Activated naive CD8-positive, alpha-beta T cell treated with anti-CD3 and anti-CD28 coated beads for 36 hours (primary cell): ENCODE data around the gene PRKN. TPM values are rescaled to one million over a fixed set of nuclear protein-coding genes. Genes with fewer than 3 reads are reported as not detected.
"Not testable (repeated sequence)": the region's sequence is repeated elsewhere in the genome, so short reads cannot be mapped to it uniquely, and the experiment has no call there.

Experiments used
- DNase-seq: peaks from one replicate; pipeline ENCODE4 v3.0.0; 2021
- H3K27ac Mint-ChIP-seq: one replicate; pipeline ENCODE4 v1.8.0; 2022; ENCODE audit warnings: mild to moderate bottlenecking, moderate library complexity, mixed read lengths
- H3K27me3 Mint-ChIP-seq: one replicate; pipeline ENCODE4 v1.8.0; 2022; ENCODE audit warnings: mild to moderate bottlenecking, mixed read lengths
- H3K36me3 Mint-ChIP-seq: one replicate; pipeline ENCODE4 v1.8.0; 2021; ENCODE audit warnings: mild to moderate bottlenecking, mixed read lengths
- H3K4me1 Mint-ChIP-seq: one replicate; pipeline ENCODE4 v1.8.0; 2021; ENCODE audit warnings: mixed read lengths
- H3K4me3 Mint-ChIP-seq: one replicate; pipeline ENCODE4 v1.8.0; 2022; ENCODE audit warnings: mild to moderate bottlenecking, moderate library complexity, mixed read lengths
- H3K9me3 Mint-ChIP-seq: one replicate; pipeline ENCODE4 v1.8.0; 2022; ENCODE audit warnings: mixed read lengths
- total RNA-seq, 2 experiments: library from RNA; stranded (reverse); gene quantifications; one replicate each; pipeline ENCODE4 v1.2.3, GENCODE V29; 2021

Gene PRKN
- total RNA-seq, 2 experiments from 2014 or later, result 0.26 to 0.52 TPM

DNA sequence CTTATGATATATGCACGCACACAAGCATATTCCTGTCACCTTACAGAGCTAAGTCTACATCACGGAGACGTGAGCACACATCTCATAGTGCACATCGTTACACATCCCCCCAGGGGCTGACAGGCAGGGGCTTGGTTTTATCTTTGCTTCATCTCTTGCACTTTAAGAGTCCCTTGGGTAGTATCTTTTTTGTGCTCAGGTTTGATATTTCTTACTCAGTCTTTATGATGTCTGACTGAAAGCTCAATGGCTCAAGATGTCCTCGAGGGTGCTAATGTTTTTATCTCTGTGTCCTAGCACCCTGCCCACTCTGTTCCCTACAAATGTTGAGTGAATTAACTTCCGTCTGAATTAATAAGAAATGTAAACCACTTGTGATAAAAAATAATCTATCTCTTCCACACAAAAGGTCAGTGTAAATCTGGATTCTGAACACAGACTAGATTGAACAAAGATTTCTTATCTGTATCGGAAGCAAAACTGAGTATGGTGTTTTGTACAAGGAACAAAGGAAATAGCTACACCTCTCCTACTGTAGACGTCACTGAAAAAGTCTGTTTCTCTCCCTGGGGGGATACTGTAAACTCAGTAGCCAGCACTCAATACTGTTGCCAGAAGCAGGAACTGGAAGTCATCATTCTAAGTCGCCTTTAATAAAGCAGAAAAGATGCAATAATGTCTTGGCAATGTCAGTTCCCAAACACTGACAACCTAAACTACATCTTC lies 195.1 kb downstream of the PRKN start:
- Mint-ChIP-seq H3K4me1 (no peaks in the 10 kb centered on the region), H3K27ac (no peak overlapping the region), H3K36me3 (no peaks in the 10 kb centered on the region), H3K9me3 (no peaks in the 10 kb centered on the region), H3K4me3 (no peak overlapping the region), H3K27me3 (no peaks in the 10 kb centered on the region)
- no peak for DNase-seq

DNA sequence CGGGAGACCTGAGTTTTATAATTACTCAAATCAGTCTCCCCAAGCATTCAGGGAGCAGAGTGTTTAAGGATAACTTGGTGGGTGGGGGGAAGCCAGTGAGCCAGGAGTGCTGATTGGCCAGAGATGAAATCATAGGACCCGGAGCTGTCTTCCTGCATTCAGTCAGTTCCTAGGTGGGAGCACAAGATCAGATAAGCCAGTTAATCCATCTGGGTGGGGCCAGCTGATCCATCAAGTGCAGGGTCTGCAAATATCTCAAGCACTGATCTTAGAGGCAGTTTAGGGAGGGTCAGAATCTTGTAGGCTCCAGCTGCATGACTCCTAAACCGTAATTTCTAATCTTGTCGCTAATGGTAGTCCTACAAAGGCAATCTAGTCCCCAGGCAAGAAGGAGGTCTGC lies 196.2 kb downstream of the PRKN start:
- H3K27me3 Mint-ChIP-seq, H3K9me3 Mint-ChIP-seq, H3K27ac Mint-ChIP-seq, H3K4me3 Mint-ChIP-seq, DNase-seq, H3K4me1 Mint-ChIP-seq, H3K36me3 Mint-ChIP-seq: not testable (repeated sequence)

DNA sequence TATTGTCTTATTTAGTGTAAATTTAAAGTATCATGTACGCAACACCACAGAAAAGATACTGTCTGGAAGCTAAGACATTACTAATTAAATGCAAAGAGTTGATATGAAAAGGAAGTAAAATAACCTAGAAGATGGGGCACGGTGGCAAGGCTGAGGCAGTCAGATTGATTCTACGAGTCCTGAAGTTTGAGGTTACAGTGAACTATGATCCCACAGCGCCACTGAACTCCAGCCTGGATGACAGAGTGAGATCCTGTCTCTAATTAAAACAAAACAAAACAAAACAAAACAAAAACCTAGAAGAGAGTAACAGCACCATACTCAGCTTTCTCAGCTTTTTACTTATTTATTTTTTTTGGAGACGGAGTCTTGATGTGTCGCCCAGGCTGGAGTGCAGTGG lies 199.0 kb downstream of the PRKN start:
- Mint-ChIP-seq H3K36me3 (peaks cover 2% of the 10 kb centered on the region), H3K27ac (no peak overlapping the region)

DNA sequence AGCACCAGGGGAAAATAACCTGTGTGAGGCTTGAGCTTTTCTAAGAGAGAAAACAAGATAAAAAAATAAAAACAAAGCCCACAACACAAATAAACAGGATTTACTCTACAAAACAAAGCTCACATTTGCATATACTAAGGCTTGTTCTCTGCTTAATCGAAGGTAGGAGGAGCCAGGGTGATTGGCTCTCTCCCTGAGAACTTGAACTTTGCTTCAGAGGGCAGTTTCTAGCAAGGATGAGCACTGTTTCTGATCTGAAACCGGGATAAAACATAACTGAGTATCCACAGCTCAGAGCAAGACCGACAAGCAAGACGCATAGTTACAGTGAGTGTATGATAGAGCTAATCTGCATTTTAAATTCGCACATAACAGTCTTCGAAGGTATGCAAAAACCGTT lies 200.6 kb downstream of the PRKN start:
- no peak for DNase-seq
- Mint-ChIP-seq H3K27ac (no peak overlapping the region), H3K4me3 (no peak overlapping the region), H3K27me3 (no peaks in the 10 kb centered on the region), H3K36me3 (peaks cover 2% of the 10 kb centered on the region), H3K9me3 (no peaks in the 10 kb centered on the region), H3K4me1 (no peaks in the 10 kb centered on the region)

More for the DNA sequence above, 199.0 kb downstream of the PRKN start:
- H3K9me3 Mint-ChIP-seq, result no peaks in the 10 kb centered on the region
- H3K27me3 Mint-ChIP-seq, result no peaks in the 10 kb centered on the region
- DNase-seq, result no peak
- H3K4me1 Mint-ChIP-seq, result no peaks in the 10 kb centered on the region
- H3K4me3 Mint-ChIP-seq, result no peak overlapping the region

DNA sequence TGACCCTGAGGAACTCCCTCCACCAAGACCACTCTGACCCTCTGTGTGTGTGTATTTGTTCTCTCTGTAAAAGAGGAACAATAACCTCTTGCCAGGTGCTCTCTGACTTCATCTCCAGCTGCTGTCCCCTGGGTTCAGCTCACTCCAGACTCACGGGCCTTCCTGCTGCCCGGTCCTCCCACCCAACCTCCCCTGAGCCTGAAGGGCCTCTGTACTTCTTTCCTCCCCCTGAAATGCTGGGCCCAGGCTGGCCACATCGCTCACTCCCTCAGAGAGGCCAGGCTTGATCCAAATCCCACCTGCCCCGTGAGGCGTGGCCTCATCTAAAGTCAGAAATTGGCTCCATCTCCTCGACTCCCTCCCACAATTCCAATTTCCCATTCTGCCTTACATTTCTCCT lies 202.4 kb downstream of the PRKN start:
- Mint-ChIP-seq H3K4me1 (no peaks in the 10 kb centered on the region), H3K4me3 (no peak overlapping the region), H3K27ac (no peak overlapping the region), H3K36me3 (peaks cover 2% of the 10 kb centered on the region), H3K9me3 (no peaks in the 10 kb centered on the region), H3K27me3 (no peaks in the 10 kb centered on the region)
- DNase-seq, result no peak

DNA sequence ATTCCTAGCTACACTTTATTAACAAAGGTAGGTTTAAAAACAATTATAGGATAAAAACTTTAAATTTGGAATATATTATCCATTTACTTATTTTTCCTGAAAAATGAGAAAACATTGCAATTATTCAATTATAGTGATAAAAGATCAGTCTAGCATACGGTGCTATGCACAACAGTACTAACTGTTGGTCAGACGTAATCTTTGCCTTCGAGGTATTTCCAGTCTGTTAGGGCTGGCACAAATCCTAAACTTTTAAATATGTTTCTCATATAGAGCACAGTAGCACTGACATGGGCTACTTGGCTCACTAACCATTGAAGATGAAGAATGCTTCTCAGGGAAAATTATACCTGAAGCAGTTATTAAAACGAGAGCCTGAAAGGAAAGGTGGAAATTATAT lies 214.8 kb downstream of the PRKN start:
- Mint-ChIP-seq H3K27ac (no peak overlapping the region), H3K9me3 (peaks cover 2% of the 10 kb centered on the region), H3K4me3 (no peak overlapping the region), H3K36me3 (peaks cover 2% of the 10 kb centered on the region), H3K27me3 (no peaks in the 10 kb centered on the region), H3K4me1 (no peaks in the 10 kb centered on the region)
- DNase-seq, result no peak

DNA sequence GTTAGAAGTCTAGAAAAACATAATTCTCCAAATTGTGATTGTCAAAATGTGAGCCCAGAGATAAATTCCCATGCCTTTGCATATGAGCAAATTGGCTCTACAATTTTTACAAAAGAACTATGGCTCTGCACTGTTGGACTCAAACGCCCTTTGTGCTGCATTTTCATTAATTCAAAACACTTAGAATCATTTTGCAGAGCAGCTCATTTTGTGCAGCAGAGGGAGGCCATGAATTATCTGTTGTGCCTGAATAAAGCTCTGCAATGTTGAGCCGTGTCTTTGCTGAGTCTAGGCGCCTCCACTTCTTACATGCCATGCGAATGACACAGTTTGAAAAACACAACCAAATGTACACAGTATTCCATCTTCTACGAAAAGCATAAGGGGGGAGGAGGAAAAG lies 230.2 kb downstream of the PRKN start:
- no peak for DNase-seq
- no peaks in the 10 kb centered on the region for H3K36me3 Mint-ChIP-seq
- no peaks in the 10 kb centered on the region for H3K27me3 Mint-ChIP-seq
- peaks cover 1% of the 10 kb centered on the region for H3K9me3 Mint-ChIP-seq
- H3K4me3 Mint-ChIP-seq, result no peak overlapping the region
- H3K27ac Mint-ChIP-seq, result no peak overlapping the region
- no peaks in the 10 kb centered on the region for H3K4me1 Mint-ChIP-seq

DNA sequence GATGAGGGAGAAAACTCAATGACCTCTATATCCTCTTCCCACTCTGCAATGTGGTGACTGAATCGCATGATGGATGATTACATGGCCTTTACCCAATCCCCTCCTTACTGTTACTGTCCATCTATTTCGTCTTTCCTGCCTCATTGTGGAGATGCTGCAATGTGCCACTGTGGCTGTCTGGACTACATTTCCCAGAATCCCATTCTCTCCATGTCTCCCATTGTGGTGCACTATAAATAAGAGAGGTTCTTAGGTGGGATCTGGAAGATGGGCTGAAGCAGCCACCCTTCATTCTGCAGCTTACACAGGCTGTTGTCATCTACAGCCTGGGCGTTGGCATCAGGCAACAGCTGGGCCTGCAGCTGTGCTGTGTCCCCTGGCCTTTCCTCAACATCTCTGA lies 233.6 kb downstream of the PRKN start:
- H3K9me3 Mint-ChIP-seq, result peaks cover 1% of the 10 kb centered on the region
- no peak overlapping the region for H3K27ac Mint-ChIP-seq

DNA sequence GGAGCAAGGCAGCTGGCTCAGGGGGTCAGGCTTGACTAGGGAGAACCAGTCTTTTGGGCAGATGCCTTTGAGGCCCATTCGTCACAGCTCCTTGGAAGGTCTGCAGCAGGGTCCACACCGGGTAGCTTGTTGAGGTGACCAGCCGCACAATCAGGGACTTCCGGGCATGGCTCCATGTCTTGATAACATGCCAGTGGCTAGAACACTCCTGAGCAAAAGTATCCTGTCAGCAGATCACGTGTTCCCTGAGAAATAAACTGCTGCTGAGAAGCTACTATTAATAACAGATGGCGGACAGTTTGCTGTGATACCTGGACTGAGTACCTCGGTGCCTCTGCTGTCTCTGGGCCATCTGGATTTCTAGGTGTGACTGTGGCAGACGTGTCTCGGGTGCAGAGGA lies 235.9 kb downstream of the PRKN start:
- Mint-ChIP-seq H3K9me3 (no peaks in the 10 kb centered on the region), H3K4me1 (no peaks in the 10 kb centered on the region), H3K27me3 (no peaks in the 10 kb centered on the region), H3K27ac (no peak overlapping the region), H3K4me3 (no peak overlapping the region), H3K36me3 (no peaks in the 10 kb centered on the region)
- DNase-seq, result no peak

More for the DNA sequence above, 233.6 kb downstream of the PRKN start:
- Mint-ChIP-seq H3K4me3 (no peak overlapping the region), H3K4me1 (no peaks in the 10 kb centered on the region), H3K36me3 (no peaks in the 10 kb centered on the region), H3K27me3 (no peaks in the 10 kb centered on the region)
- no peak for DNase-seq

DNA sequence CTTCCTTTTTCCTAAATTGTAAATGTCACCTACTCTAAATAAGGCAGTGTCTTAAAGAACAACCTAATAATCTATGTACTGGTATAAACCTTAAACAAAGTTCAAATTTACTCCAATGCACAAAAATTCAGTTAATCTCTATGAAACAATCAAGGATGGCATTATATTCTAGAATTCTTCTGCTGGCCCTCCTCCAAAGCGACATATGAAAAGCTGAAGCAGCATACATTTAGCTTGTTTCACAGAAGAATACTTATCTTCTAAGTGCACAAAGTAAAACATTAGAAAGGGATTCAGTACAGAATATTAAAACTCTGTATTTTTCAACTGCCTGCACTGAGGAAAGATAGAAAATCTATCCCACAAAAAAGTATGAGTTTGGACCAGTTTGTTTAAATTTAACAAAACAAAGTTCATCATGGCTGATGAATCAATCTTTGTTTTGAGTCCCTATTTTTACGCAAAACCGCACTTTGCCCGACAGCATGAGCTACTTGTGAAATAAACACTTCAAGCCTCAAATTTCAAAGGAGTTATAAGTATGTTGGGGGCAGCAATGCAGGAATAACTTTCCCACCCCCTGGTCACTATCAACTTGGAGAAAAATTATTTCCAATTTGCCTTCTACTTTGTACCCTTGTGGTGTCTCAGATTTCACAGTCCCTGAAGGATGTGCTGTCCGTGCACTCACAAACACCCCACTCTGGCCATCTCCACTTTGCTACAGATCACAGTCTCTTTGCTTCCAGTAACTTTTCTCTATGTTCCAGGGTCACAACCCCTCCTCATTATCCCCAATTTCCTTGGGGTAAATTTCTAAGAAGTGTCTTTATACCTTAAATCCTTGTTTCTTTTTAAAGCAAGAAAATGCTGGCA lies 238.2 kb downstream of the PRKN start:
- H3K27me3 Mint-ChIP-seq, result no peaks in the 10 kb centered on the region
- H3K36me3 Mint-ChIP-seq, result no peaks in the 10 kb centered on the region
- no peak for DNase-seq
- H3K27ac Mint-ChIP-seq, result no peak overlapping the region
- H3K4me3 Mint-ChIP-seq, result no peak overlapping the region
- no peaks in the 10 kb centered on the region for H3K9me3 Mint-ChIP-seq
- H3K4me1 Mint-ChIP-seq, result no peaks in the 10 kb centered on the region

DNA sequence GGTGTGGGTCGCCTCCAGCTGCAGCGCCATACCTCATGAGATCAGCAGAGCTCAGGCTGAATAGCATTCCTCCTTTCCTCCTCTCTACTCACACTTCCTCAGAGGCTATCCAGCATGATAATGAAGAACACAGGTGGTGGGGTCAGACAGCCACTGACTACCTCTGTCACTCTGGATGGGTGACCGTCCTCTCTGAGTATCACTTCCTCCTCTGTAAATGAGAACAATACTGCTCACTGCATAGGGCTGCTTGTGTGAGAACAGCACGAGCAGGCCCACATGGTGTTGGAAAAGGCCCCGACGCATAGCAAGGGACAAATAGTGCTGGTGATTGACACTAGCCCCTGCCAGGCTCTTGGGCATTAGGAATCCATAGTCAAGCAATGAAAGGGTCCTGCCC lies 239.1 kb downstream of the PRKN start:
- H3K27me3 Mint-ChIP-seq, result no peaks in the 10 kb centered on the region
- DNase-seq, result no peak
- peaks cover 1% of the 10 kb centered on the region for H3K36me3 Mint-ChIP-seq
- H3K27ac Mint-ChIP-seq, result no peak overlapping the region
- no peak overlapping the region for H3K4me3 Mint-ChIP-seq
- H3K4me1 Mint-ChIP-seq, result no peaks in the 10 kb centered on the region
- no peaks in the 10 kb centered on the region for H3K9me3 Mint-ChIP-seq

DNA sequence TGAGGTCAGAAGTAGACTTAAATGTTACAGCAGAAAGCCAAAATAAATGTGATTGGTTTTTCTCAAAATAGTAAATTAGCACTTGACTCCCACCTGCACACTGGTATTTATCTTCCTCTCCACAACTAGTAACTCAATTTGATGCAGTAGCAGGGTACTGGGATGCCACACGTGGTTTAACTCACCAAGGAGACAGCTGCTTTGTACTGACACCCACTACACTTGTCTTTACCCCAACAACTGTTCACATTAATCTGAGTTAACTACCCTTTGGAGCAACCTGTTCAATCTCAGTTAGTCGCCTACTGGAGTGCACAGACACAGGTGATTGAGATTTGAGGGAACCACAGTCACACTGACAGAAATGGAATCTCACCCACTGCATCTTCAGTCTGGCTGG lies 242.1 kb downstream of the PRKN start:
- no peaks in the 10 kb centered on the region for H3K9me3 Mint-ChIP-seq
- no peak for DNase-seq
- peaks cover 1% of the 10 kb centered on the region for H3K36me3 Mint-ChIP-seq
- no peaks in the 10 kb centered on the region for H3K27me3 Mint-ChIP-seq
- no peak overlapping the region for H3K4me3 Mint-ChIP-seq
- no peaks in the 10 kb centered on the region for H3K4me1 Mint-ChIP-seq
- no peak overlapping the region for H3K27ac Mint-ChIP-seq

DNA sequence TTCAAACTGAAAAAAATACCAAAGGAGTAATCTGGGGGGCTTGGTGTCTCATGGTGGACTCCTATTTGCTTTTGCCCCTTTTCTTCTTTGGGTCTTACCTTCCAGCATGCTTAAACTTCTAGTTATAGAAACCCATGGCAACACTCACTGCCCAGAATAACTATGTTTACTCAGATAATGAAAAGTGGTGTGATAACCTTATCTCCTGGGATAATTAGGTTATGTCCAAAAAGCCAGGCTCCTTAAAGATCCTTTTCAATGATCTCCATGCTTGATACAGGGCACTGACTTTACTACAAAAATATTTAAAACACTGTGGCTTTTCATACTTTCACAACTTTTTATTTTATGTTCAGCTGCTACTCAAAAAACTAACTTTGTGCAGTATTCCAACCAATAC lies 245.6 kb downstream of the PRKN start:
- peaks cover 1% of the 10 kb centered on the region for H3K9me3 Mint-ChIP-seq
- DNase-seq, result no peak
- no peak overlapping the region for H3K4me3 Mint-ChIP-seq
- H3K27me3 Mint-ChIP-seq, result no peaks in the 10 kb centered on the region
- H3K27ac Mint-ChIP-seq, result no peak overlapping the region
- H3K4me1 Mint-ChIP-seq, result no peaks in the 10 kb centered on the region
- H3K36me3 Mint-ChIP-seq, result peaks cover 1% of the 10 kb centered on the region

DNA sequence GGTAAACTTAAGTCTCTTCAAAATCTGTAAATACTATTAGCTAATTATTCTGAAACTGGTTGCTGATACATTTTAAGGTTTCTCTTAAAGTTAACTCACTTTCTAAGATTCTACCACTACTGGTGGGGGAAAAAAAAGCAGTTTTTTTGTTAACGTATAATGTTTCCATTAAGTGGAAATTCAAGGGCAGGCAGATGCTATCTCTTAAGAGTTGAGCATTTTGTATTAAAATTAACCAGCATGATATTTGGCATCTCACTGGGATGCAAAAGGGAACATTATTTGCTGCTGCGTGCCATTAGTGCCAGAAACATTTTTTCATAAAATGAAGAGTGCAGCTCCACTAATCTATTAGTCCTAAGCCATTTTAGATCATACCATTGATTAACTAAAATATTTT lies 246.2 kb downstream of the PRKN start:
- Mint-ChIP-seq H3K4me3 (no peak overlapping the region), H3K27me3 (no peaks in the 10 kb centered on the region), H3K27ac (no peak overlapping the region), H3K36me3 (peaks cover 5% of the 10 kb centered on the region), H3K9me3 (peaks cover 1% of the 10 kb centered on the region), H3K4me1 (no peaks in the 10 kb centered on the region)
- DNase-seq, result no peak

DNA sequence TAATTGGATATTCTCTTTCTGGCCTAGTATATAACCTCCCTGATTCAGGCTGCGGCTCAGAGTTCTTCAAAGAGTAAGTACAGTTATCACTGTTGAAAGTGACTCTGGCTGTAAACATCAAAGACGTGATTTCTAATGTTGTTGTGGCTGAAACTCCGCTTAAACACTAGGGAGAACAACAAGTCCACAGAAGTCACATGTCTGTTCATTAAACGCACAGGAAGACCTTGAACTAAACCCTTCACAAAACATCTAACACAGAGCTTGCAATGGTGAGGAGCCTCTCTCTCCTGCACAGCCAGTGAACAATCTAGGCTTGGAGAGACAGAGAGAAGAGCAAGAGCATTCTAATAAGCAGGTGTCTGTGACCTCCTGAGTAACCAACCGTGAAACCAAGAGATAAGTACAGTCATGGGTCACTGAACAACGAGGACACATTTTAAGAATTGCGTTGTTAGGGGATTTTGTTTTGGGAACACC lies 249.3 kb downstream of the PRKN start:
- Mint-ChIP-seq H3K27ac (no peak overlapping the region), H3K4me3 (no peak overlapping the region), H3K36me3 (peaks cover 6% of the 10 kb centered on the region), H3K27me3 (no peaks in the 10 kb centered on the region), H3K9me3 (peaks cover 3% of the 10 kb centered on the region), H3K4me1 (no peaks in the 10 kb centered on the region)
- DNase-seq, result no peak

DNA sequence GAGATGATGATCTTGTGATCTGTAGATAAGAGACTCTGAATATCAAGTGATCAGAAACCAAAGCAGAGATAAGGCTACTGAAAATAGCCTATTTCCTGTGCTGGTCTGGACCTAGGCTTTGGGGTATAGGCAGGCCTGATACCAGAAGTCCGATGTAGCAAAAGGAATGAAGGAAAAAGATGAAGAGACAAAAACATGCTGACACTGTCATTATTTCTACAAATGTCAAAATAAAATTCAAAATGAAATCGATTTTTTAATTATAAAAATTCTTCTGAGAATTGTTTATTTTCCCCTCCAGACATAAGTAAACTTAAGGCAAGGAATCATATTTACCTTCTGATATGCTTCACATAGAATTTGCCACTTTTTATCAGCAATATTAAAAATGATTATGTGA lies 252.8 kb downstream of the PRKN start:
- Mint-ChIP-seq H3K4me3 (no peak overlapping the region), H3K36me3 (peaks cover 6% of the 10 kb centered on the region), H3K27me3 (no peaks in the 10 kb centered on the region), H3K9me3 (peaks cover 2% of the 10 kb centered on the region), H3K27ac (no peak overlapping the region), H3K4me1 (no peaks in the 10 kb centered on the region)
- no peak for DNase-seq
